Measurements from ENCODE around the gene STOX2.
A peak's percentile ranks its signal among the peaks of the same experiment; 100 is the strongest.

STOX2 gene

GRCh38 chr4:183887351-183887750 is 17.8 kb upstream of the STOX2 start:
- in situ Hi-C loops (cut with MboI; ENCODE audit: low pct_unique_long_range_greater_than_20kb, low sequenced_read_pairs, unreplicated experiment) = no loop called here
- TF ChIP-seq, protein P1, sequence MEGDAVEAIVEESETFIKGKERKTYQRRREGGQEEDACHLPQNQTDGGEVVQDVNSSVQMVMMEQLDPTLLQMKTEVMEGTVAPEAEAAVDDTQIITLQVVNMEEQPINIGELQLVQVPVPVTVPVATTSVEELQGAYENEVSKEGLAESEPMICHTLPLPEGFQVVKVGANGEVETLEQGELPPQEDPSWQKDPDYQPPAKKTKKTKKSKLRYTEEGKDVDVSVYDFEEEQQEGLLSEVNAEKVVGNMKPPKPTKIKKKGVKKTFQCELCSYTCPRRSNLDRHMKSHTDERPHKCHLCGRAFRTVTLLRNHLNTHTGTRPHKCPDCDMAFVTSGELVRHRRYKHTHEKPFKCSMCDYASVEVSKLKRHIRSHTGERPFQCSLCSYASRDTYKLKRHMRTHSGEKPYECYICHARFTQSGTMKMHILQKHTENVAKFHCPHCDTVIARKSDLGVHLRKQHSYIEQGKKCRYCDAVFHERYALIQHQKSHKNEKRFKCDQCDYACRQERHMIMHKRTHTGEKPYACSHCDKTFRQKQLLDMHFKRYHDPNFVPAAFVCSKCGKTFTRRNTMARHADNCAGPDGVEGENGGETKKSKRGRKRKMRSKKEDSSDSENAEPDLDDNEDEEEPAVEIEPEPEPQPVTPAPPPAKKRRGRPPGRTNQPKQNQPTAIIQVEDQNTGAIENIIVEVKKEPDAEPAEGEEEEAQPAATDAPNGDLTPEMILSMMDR (IDR thresholded peaks at IDR 0.05; ENCODE audit: extremely low read depth, insufficient read depth, missing control alignments) = no peak
- no peak for DNase-seq (ENCODE audit: low spot score)

- DNase-seq (ENCODE audit: low spot score) = no peak
- TF ChIP-seq, protein P1 (IDR thresholded peaks at IDR 0.05; ENCODE audit: extremely low read depth, insufficient read depth, missing control alignments) = no peak
- in situ Hi-C loops (cut with MboI; ENCODE audit: low pct_unique_long_range_greater_than_20kb, low sequenced_read_pairs, unreplicated experiment) = no loop called here
Observed at GRCh38 chr4:183888564-183888963, 16.5 kb upstream of the STOX2 start.

DNA sequence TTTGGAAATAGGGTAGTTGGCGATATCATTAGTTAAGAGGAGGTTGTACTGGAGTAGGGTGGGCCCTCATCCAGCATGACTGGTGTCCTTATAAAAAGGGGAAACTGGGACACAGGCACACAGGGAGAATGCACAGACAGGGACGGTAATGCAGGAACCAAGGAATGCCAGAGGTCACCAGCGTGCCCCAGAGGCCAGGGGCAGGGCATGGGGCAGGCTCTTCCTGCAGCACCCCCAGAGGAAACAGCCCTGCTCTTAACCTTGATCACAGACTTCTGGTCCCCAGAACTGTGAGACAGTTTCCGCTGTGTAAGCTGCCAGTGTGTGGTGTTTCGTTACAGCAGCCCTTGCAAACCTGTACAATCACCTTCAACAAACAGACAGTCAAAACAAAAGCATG is 15.9 kb upstream of the STOX2 start:
- DNase-seq (ENCODE audit: low spot score) = no peak
- TF ChIP-seq, protein P1 (IDR thresholded peaks at IDR 0.05; ENCODE audit: extremely low read depth, insufficient read depth, missing control alignments) = no peak
- in situ Hi-C loops (cut with MboI; ENCODE audit: low pct_unique_long_range_greater_than_20kb, low sequenced_read_pairs, unreplicated experiment) = no loop called here

GRCh38 chr4:183897193-183897592 is 7.9 kb upstream of the STOX2 start:
- peak; percentile 38 for DNase-seq (ENCODE audit: low spot score)
- in situ Hi-C loops (cut with MboI; ENCODE audit: low pct_unique_long_range_greater_than_20kb, low sequenced_read_pairs, unreplicated experiment) = no loop called here
- TF ChIP-seq, protein P1 (IDR thresholded peaks at IDR 0.05; ENCODE audit: extremely low read depth, insufficient read depth, missing control alignments) = no peak

DNA sequence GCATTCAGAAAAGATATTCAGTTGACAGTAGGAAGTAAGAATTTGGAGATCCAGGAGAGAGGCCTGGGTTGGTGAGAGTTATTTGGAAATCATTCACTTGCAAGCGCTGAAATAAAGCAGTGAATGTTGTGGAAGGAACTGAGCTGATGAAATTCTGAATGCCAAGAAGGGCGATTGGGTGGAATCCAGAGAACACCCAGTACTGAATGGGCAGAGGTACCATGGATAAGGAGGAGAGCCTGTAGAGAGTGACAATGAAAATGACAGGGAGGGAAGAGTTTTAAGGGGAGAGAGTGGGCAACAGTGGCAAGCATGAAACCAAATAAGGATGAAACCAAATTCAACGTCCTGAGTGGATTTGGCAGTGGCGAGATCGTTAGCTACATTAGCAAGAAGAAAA is 6.7 kb upstream of the STOX2 start:
- in situ Hi-C loops (cut with MboI; ENCODE audit: low pct_unique_long_range_greater_than_20kb, low sequenced_read_pairs, unreplicated experiment) = no loop called here
- TF ChIP-seq, protein P1 (IDR thresholded peaks at IDR 0.05; ENCODE audit: extremely low read depth, insufficient read depth, missing control alignments) = no peak
- DNase-seq (ENCODE audit: low spot score) = no peak

DNA sequence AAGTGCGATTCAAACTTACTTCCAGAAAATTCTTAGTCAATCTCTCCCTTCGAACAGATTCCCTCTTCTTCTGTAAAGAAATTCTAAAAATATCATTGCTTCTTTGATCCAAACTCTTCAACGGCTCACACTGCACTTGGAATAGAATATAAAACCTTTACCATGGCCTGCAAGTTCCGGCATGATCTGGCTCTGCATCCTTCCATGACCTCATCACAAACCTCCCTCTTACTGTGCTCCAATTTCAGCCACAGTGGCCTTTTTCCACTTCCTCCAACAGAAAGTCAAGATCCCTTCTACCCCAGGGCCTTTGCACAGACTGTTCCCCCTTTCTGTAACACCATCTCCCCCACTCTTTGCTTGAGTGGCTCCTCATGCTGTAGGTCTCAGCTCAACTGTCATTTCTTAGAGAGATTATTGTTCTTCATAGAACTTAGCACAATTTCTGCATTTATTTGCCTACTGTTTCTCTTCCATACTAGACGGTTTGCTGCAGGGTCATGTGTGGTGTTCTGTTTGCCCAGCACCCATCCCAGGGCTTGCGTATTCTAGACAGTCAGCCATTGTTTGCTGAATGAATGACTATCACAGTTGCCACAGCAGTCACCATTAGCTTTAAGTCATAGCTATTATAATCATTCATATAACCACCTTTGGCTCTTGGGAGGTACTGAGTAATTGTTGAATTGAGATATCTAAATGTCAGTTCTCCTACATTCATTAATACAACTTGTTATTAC is 1.9 kb upstream of the STOX2 start:
- TF ChIP-seq, protein P1 (IDR thresholded peaks at IDR 0.05; ENCODE audit: extremely low read depth, insufficient read depth, missing control alignments) = no peak
- in situ Hi-C loops (cut with MboI; ENCODE audit: low pct_unique_long_range_greater_than_20kb, low sequenced_read_pairs, unreplicated experiment) = no loop called here
- DNase-seq (ENCODE audit: low spot score) = no peak

Data from GM13977 (cell line).